ENCODE data around the gene NABP1.

- TF ChIP-seq POLR2A (IDR thresholded peaks at IDR 0.05; ENCODE audit: low read length) (peak; percentile 32), GATA1 (IDR thresholded peaks at IDR 0.05; ENCODE audit: low read depth, low read length) (peak; percentile 94)
Observed at GRCh38 chr2:191637182-191638078, 40.5 kb upstream of the NABP1 start.

All from erythroblast (primary cell).